Measurements from ENCODE around the gene SH2D1B.
"Not testable (repeated sequence)": the region's sequence is repeated elsewhere in the genome, so short reads cannot be mapped to it uniquely, and the experiment has no call there.

The SH2D1B gene

DNA sequence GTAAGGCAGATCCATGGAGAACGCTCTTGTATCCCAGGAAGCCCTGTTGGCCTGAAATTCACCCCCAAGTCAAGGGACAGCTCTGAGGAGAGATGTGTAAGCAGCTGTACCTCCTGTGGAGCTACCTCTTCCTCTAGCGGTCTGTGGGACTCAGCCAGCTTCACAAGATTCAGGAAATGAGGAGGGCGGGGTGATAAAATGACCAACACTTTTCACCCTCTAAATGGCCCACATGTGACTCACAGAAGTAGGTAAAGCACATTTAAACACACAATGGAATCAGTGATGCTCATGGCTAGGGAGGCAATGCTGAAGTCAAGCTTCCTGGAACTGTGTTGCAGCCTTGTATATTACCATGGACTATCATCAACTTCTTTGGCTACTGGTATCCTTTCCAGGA is at the start of gene SH2D1B:
SH2D1B (minus strand) TSS at position 135 of the 400 bp plus-strand sequence; CDS start at position 15, 120 bp downstream.
- DNase-seq (ENCODE audit: low spot score) = no peak

- no peak for DNase-seq (ENCODE audit: low spot score)
Observed at GRCh38 chr1:162458236-162458635, 46.3 kb upstream of the SH2D1B start.

- DNase-seq (ENCODE audit: low spot score) = no peak
Observed at GRCh38 chr1:162456323-162456722, 44.4 kb upstream of the SH2D1B start.

DNA sequence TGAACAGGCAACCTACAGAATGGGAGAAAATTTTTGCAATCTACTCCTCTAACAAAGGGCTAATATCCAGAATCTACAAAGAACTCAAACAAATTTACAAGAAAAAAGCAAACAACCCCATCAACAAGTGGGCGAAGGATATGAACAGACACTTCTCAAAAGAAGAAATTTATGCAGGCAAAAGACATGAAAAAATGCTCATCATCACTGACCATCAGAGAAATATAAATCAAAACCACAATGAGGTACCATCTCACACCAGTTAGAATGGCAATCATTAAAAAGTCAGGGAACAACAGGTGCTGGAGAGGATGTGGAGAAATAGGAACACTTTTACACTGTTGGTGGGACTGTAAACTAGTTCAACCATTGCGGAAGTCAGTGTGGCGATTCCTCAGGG is 42.4 kb upstream of the SH2D1B start:
- DNase-seq (ENCODE audit: low spot score) = not testable (repeated sequence)

GRCh38 chr1:162446946-162447345 is 35.0 kb upstream of the SH2D1B start:
- no peak for DNase-seq (ENCODE audit: low spot score)

DNA sequence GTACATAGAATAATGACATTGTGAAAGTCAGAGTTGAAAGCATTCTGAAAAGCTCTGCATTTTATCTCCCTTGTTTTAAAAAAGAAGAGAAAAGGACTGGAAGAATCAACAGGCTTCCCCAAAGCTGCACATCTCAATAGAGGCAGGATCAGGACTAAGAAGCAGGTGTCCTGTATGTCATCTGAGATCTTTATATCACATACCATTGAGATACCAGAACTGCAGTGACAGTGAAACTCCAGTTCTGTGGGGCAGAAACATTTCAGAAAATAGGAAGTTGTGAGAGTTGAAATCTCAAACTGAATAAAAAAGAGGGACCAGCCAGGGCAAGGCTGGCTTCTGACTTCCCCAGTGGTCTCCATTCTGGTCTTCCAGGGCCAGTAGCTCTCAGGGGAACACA is 33.0 kb upstream of the SH2D1B start:
- no peak for DNase-seq (ENCODE audit: low spot score)

- DNase-seq (ENCODE audit: low spot score) = not testable (repeated sequence)
Observed at GRCh38 chr1:162432977-162433713, 21.2 kb upstream of the SH2D1B start.

- no peak for DNase-seq (ENCODE audit: low spot score)
Observed at GRCh38 chr1:162430583-162430982, 18.6 kb upstream of the SH2D1B start.

DNA sequence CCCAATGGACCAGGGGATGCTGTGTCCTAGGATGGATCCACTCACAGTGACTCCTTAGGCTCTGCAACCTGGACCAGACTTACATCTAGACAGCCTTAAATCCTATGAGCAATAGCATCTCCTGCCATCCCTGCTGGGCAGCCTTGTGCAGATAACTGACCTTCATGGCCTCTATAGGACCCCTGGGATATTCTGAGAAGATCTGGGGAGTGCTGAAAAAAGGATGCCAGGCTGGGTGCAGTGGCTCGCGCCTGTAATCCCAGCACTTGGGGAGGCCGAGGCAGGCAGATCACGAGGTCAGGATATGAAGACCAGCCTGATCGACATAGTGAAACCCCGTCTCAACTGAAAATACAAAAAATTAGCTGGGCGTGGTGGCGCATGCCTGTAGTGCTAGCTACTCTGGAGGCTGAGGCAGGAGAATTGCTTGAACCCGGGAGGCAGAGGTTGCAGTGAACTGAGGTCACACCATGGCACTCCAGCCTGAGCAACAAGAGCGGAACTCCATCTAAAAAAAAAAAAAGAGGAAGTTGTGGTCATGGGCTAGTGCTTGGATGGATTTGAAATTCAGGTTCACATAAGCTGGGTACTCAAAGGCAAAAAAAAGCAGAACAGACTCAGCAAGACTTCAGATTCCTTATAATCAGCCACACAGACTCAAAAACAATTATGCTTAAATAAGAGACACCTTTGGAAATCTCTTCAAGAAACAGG is 10.9 kb upstream of the SH2D1B start:
- no peak for DNase-seq (ENCODE audit: low spot score)

DNA sequence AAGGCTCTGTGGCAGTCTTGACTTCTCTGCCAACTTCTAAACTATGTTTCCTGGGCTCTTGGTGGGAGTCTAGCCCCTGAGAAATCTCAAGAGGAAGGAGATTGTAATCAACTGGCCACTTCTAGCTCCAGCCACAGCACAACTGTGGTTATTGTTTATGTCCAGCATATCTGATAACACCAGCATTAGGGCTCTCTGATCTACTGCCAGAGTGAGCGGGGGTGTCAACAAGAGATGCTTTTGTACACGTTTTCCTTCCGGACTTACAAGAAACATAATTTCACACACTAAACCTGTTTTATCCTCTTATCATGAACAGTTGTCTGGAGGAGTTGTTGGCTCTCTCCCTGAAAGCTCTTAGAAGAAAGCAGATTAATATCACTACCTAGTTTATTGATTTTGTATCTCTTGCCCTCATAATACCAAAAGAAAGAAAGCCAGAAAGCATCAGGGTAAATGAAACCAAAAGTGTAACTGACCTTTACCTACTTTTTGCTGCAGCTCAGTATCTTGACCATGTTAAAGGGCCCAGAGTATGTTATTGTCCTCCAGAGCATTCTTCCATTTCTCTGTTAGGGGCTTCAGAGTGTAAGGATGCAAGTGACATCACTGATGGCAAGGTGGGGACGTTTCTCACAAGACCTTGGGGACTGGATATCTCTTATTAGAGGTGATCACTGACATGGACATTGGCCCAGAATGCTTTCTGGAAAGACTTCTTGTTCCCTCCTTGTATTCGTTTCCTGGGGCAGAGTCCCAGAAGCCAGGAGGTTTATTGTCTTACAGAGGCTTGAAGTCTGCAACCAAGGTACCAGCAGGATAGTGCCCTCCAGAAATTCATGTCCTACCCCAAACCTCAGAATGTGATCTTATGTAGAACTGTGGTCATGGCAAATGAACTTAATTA is 9.6 kb upstream of the SH2D1B start:
- no peak for DNase-seq (ENCODE audit: low spot score)

GRCh38 chr1:162420120-162420519 is 8.2 kb upstream of the SH2D1B start:
- DNase-seq (ENCODE audit: low spot score) = no peak

DNA sequence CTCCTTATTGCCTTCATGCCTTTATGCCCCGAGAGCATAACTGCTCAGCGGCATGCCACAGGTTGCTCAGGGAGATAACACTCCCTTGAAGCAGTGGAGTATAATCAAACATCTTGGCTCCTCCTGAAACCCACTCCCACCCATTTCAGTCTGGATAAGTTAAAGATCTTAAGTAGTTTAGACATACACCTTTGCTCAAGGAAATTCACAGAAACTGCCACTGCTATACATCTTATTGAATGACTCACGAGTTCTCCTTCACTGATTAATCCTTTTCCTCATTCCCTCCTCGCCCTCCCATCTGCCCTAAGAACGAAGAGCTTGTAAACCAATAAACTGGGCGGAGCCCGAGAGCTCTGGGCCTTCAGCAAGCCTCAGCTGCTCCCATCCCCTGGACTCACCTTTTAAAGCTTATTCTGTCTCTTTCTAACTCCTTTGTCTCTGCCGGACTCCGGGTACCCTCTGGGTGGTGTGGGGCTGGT is 7.6 kb upstream of the SH2D1B start:
- DNase-seq (ENCODE audit: low spot score) = not testable (repeated sequence)

GRCh38 chr1:162418584-162418983 is 6.6 kb upstream of the SH2D1B start:
- not testable (repeated sequence) for DNase-seq (ENCODE audit: low spot score)

DNA sequence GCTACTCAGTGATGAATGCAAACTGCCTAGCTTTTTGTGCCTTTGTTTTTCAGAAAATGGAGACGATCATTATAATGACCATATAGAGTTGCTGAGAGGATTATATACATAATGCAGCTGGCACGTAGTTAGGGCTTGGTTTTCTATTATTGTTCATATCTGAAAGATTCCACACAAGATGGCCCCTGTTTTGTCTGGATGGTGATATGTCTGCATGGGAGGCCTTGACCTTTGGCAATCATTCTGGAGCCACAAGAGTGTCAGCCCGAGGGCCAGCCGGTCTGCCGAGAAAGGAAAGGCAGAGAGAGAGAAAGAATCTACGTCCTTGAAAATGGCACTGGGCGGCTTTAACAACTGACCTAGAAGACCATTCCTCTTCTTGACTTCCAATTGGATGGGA is 5.7 kb upstream of the SH2D1B start:
- no peak for DNase-seq (ENCODE audit: low spot score)

- DNase-seq (ENCODE audit: low spot score) = no peak
Observed at GRCh38 chr1:162416909-162417308, 5.0 kb upstream of the SH2D1B start.

DNA sequence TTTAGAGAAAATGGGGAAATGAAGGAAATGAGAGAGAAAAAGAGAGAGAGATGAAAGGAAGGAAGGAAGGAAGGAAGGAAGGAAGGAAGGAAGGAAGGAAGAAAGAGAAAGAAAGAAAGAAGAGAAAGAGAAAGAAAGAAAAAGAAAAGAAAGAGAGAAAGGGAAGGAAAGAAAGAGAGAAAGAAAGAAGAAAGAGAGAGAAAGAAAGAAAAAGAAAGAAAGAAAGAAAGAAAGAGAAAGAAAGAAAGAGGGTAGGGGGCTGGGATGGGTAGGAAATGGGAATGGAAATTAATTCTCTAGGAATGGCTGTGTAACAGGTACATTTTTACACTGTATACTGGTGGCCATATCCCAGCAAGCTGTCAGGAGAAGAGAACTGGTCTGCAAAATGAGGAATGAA is 4.3 kb upstream of the SH2D1B start:
- no peak for DNase-seq (ENCODE audit: low spot score)

DNA sequence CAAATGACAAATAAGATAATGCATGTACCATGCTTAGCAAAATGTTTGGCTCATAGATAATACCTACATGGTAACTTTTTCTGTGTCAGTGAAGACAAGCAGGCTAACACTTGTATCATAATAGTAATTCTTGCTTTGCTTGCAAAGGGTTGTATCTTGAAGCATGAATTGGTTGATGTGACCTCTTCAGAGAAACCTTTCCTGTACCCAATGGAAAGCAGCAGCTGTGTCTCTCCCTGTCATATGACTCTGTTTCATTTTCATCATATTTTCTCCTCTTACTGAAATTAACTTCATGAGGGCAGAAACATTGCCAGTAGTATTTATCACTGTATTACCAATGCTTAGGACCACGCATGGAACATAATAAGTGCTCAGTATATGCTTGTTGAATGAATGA is 4.4 kb downstream of the SH2D1B start:
- no peak for DNase-seq (ENCODE audit: low spot score)

GRCh38 chr1:162406811-162407210 is 5.1 kb downstream of the SH2D1B start:
- no peak for DNase-seq (ENCODE audit: low spot score)

- no peak for DNase-seq (ENCODE audit: low spot score)
Observed at GRCh38 chr1:162405800-162406199, 6.1 kb downstream of the SH2D1B start.

DNA sequence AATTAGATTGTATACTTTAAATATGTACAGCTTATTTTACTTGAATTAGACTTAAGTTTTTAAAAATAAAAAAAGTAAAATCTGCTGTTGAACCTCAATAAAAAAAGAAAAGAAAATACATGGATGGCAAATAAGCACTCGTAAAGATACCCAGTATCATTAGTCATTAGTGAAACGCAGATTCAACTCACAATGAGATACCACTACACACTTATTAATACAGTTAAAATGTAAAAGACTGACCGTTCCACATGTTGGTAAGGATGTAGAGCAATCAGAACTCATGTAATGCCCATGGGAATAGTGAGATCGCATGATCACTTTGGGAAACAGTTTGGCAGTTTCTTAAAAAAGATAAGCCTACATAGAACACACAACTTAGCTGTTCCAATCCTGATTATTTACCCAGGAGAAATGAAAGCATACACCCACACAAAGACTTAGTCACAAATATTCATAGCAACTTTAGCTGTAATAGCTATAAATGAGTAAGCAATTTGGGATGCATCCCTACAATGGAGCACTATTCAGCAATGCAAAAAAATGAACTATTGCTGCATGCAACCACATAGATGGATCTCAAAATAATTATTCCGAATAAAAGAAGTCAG is 7.3 kb downstream of the SH2D1B start:
- DNase-seq (ENCODE audit: low spot score) = no peak

DNA sequence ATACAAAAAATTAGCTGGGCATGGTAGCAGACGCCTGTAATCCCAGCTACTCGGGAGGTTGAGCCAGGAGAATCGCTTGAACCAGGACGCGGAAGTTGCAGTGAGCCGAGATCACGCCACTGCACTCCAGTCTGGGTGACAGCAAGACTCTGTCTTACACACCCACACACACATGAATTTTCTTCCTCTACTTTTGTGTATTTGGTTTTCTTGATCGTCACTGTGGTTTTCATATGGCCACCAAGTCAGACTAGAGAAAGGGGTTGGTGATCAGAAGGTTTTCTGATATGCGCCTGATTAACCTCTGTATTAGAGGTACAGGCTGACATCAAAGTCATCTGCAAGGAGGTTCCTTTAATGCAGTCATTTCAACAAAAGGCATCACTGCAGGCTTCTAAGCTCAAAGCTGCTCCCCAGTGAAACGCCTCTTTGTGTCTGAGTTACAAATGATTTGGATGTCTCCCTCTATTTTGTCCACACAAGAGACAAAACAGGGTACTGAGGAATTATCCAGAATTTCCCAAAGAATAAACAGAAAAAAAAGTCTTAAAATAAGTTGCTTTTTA is 11.1 kb downstream of the SH2D1B start:
- no peak for DNase-seq (ENCODE audit: low spot score)

All from ecto neural progenitor cell (in vitro differentiated cells).